HepG2 (cell line): Measurements from ENCODE around the gene IKZF3. TPM values are rescaled to one million over a fixed set of nuclear protein-coding genes. Genes with fewer than 3 reads are reported as not detected.

Experiments
- ADNP ChIP-seq: sonication (generic); formaldehyde crosslinking; IDR thresholded peaks from 2 replicates; pipeline ENCODE4 v1.4.0; 2020; ENCODE audit warnings: missing genetic modification reagents
- AHDC1 ChIP-seq: sonication (generic); formaldehyde crosslinking; IDR thresholded peaks from 2 replicates; pipeline ENCODE4 v1.5.1; 2020; ENCODE audit warnings: mild to moderate bottlenecking, missing genetic modification reagents, borderline replicate concordance
- BHLHE40 ChIP-seq: IDR thresholded peaks from 2 replicates; pipeline ENCODE4 v1.6.1; 2011; ENCODE audit warnings: low read length, improper control_type of control experiment
- GMEB1 ChIP-seq: sonication (generic); formaldehyde crosslinking; IDR thresholded peaks from 2 replicates; pipeline ENCODE4 v1.5.1; 2020; ENCODE audit warnings: missing genetic modification reagents, mild to moderate bottlenecking, borderline replicate concordance
- GPN1 ChIP-seq: sonication (generic); formaldehyde crosslinking; IDR thresholded peaks from 2 replicates; pipeline ENCODE4 v1.5.1; 2020; ENCODE audit warnings: missing genetic modification reagents, borderline replicate concordance
- HNRNPUL1 ChIP-seq: fragments of 200-400 bp; formaldehyde crosslinking; IDR thresholded peaks from 2 replicates; pipeline ENCODE4 v1.6.1; 2017; ENCODE audit warnings: low read depth, mild to moderate bottlenecking, low read length, moderate library complexity
- HOXD1 ChIP-seq: sonication (generic); formaldehyde crosslinking; IDR thresholded peaks from 2 replicates; pipeline ENCODE4 v1.5.0; 2020; ENCODE audit warnings: missing genetic modification reagents
- IRF1 ChIP-seq: sonication (generic); formaldehyde crosslinking; IDR thresholded peaks from 2 replicates; pipeline ENCODE4 v1.4.0; 2020; ENCODE audit warnings: low read depth, mild to moderate bottlenecking, missing genetic modification reagents
- SYNCRIP ChIP-seq: fragments of 200-400 bp; formaldehyde crosslinking; IDR thresholded peaks from 2 replicates; pipeline ENCODE4 v1.6.1; 2018; ENCODE audit warnings: mild to moderate bottlenecking, low read depth, low read length; ENCODE audit not compliant: insufficient read depth
- TFE3 ChIP-seq: IDR thresholded peaks from 2 replicates; pipeline ENCODE4 v1.6.1; 2016
- ZFY ChIP-seq: sonication (generic); formaldehyde crosslinking; IDR thresholded peaks from 2 replicates; pipeline ENCODE4 v1.4.0; 2020; ENCODE audit warnings: missing genetic modification reagents
- ZNF205 ChIP-seq: IDR thresholded peaks from 2 replicates; pipeline ENCODE4 v1.6.1; 2018; ENCODE audit warnings: missing biosample characterization, missing genetic modification reagents
- ZNF275 ChIP-seq: sonication (generic); formaldehyde crosslinking; IDR thresholded peaks from 2 replicates; pipeline ENCODE4 v1.8.0; 2022; ENCODE audit warnings: missing genetic modification reagents, mild to moderate bottlenecking, inconsistent platforms, borderline replicate concordance
- ZNF3 ChIP-seq: IDR thresholded peaks from 2 replicates; pipeline ENCODE4 v1.7.0; 2017; ENCODE audit warnings: inconsistent platforms
- ZNF639 ChIP-seq: conservative IDR thresholded peaks from 2 replicates; pipeline ENCODE4 v1.6.1; 2018; ENCODE audit warnings: missing genetic modification reagents
- ZNF850 ChIP-seq: sonication (generic); formaldehyde crosslinking; conservative IDR thresholded peaks from 2 replicates; pipeline ENCODE4 v1.9.0; 2021; ENCODE audit warnings: mild to moderate bottlenecking, missing genetic modification reagents
- polyA plus RNA-seq, 8 experiments: library from polyadenylated mRNA; depleted of rRNA in 3 of 8; stranded (reverse) in 7 of 8; unstranded in 1 of 8; fragments of >200 nt; fragmentation: Illumina TruSeq in 4 of 8; extraction: Trizol in 4 of 8; gene quantifications; 2 replicates each; pipeline versions ENCODE4 v1.2.1 to v1.2.3, GENCODE V29; 2011 to 2016; ENCODE audit warnings: low read depth in 4 of 8, missing spikeins in 1 of 8, mixed read lengths in 1 of 8; ENCODE audit not compliant: insufficient read depth in 1 of 8
- total RNA-seq, 5 experiments: library from RNA; depleted of rRNA; stranded (reverse); fragments of >200 nt; fragmentation: Illumina TruSeq; extraction: Trizol; gene quantifications; 2 replicates each; pipeline ENCODE4 v1.2.3, GENCODE V29; 2016; ENCODE audit warnings: low read depth in 1 of 5

The IKZF3 gene
- total and polyA plus RNA-seq, 2 of the 13 experiments (the other 11 are each of a cell fraction or from before 2014, with no cell fraction given), result not detected

- TF ChIP-seq IRF1, result peak; percentile 82; the same call in 1 of the 2 replicates
- no peak for TF ChIP-seq ZNF850 (CRISPR knock-in tag)
- peak; percentile 96 for TF ChIP-seq HOXD1 (CRISPR knock-in tag)
- no peak for TF ChIP-seq HNRNPUL1
- TF ChIP-seq TFE3 (CRISPR knock-in tag), result peak; percentile 88
- peak; percentile 91 for TF ChIP-seq ZNF205 (CRISPR knock-in tag)
- TF ChIP-seq ZNF639, result peak; percentile 90
- peak; percentile 76 for TF ChIP-seq GMEB1 (CRISPR knock-in tag)
- TF ChIP-seq ADNP (CRISPR knock-in tag), result no peak
- peak; percentile 98; the same call in 1 of the 2 replicates for TF ChIP-seq ZNF275 (CRISPR knock-in tag)
- peak; percentile 39; the same call in 1 of the 2 replicates for TF ChIP-seq BHLHE40
- peak; percentile 75 for TF ChIP-seq ZFY (CRISPR knock-in tag)
- peak; percentile 40; the same call in 1 of the 2 replicates for TF ChIP-seq AHDC1
- no peak for TF ChIP-seq SYNCRIP
- TF ChIP-seq ZNF3 (CRISPR knock-in tag), result no peak
- TF ChIP-seq GPN1 (CRISPR knock-in tag), result peak; percentile 84; the same call in 1 of the 2 replicates
Observed at GRCh38 chr17:39863918-39864746, at the start of gene IKZF3 (continued).
